Stomach (tissue), 9 donors: ENCODE results near the gene KLK13. TPM values are rescaled to one million over a fixed set of nuclear protein-coding genes. Genes with fewer than 3 reads are reported as not detected.

Experiments
- DNase-seq, 2 donors: peaks; one replicate each; pipeline versions ENCODE4 v3.0.0 to v3.0.0-alpha.2; 2013 to 2019
- H3K27ac ChIP-seq, 5 donors: fragments of 200-600 bp in 4 of 5; sonication (generic) in 4 of 5; one replicate each; pipeline ENCODE4 v1.5.1; 2013 to 2019; ENCODE audit warnings: mild to moderate bottlenecking in 1 of 5, moderate library complexity in 1 of 5
- H3K27me3 ChIP-seq, 3 donors: fragments of 200-600 bp; sonication (generic); one replicate each; pipeline ENCODE4 v1.5.1; 2017 to 2019; ENCODE audit warnings: mixed run types in 1 of 3
- H3K36me3 ChIP-seq, 4 donors: fragments of 200-600 bp; sonication (generic); 1 replicate in 3 of 4; 2 replicates in 1 of 4; pipeline ENCODE4 v1.5.1; 2016 to 2019
- H3K4me1 ChIP-seq, 4 donors: fragments of 200-600 bp; sonication (generic); one replicate each; pipeline ENCODE4 v1.5.1; 2016 to 2019
- H3K4me3 ChIP-seq, 4 donors: fragments of 200-600 bp; sonication (generic) in 3 of 4; one replicate each; pipeline ENCODE4 v1.5.1; 2016 to 2019; ENCODE audit warnings: mild to moderate bottlenecking in 1 of 4
- H3K9me3 ChIP-seq, 4 donors: fragments of 200-600 bp; sonication (generic); one replicate each; pipeline ENCODE4 v1.5.1; 2016 to 2019
- CTCF ChIP-seq, 7 experiments: fragments of 450-650 bp in 4 of 7; fragments of 200-600 bp in 3 of 7; sonication (generic) in 3 of 7; IDR thresholded peaks; one replicate each; pipeline ENCODE4 v1.5.1; 2016 to 2019; ENCODE audit warnings: antibody characterized with exemption in 7 of 7, control low read depth in 2 of 7, mild to moderate bottlenecking in 1 of 7
- EP300 ChIP-seq: sonication (generic); formaldehyde crosslinking; IDR thresholded peaks from one replicate; pipeline ENCODE4 v1.6.1; 2017; ENCODE audit warnings: antibody characterized with exemption
- POLR2A ChIP-seq, 4 donors: fragments of 450-650 bp; IDR thresholded peaks; one replicate each; pipeline ENCODE4 v1.6.1; 2016; ENCODE audit warnings: antibody characterized with exemption in 4 of 4, control low read depth in 2 of 4, mild to moderate bottlenecking in 1 of 4, moderate library complexity in 1 of 4
- POLR2AphosphoS5 ChIP-seq, 3 donors: sonication (generic); formaldehyde crosslinking; IDR thresholded peaks; one replicate each; pipeline ENCODE4 v1.6.1; 2016; ENCODE audit warnings: antibody characterized with exemption in 3 of 3
- WGBS, 5 donors: extraction: QIAGEN DNeasy Blood & Tissue Kit in 3 of 5; methylation state at CpG; one replicate each; pipeline versions ENCODE4 v1.1.5 to v1.1.7; 2013 to 2018; 5-methylcytosine and 5-hydroxymethylcytosine counted together
- intact Hi-C: fragments of 100-400 bp; cut with DNase I; formaldehyde crosslinking; loops from one replicate; pipeline ENCODE4 v1.15.1; 2023; ENCODE audit warnings: low total_unique reads
- polyA plus RNA-seq, 3 donors: library from polyadenylated mRNA; stranded (reverse); fragments of 200-250 nt; gene quantifications; one replicate each; pipeline ENCODE4 v1.2.3, GENCODE V29; 2013
- total RNA-seq, 5 donors: library from RNA; depleted of rRNA; stranded (reverse); fragments of >200 nt; gene quantifications; one replicate each; pipeline versions ENCODE4 v1.1.0 to v1.2.3, GENCODE V29; 2014 to 2016
- donor health status: healthy with polysubstance abuse.
- donor health status: Bipolar disorder and iron deficiency.
- donor health status: healthy.

KLK13 gene
- total and polyA plus RNA-seq, 8 donors: 3.2 to 82.1 (median 9.7) TPM; not detected in 4

DNA sequence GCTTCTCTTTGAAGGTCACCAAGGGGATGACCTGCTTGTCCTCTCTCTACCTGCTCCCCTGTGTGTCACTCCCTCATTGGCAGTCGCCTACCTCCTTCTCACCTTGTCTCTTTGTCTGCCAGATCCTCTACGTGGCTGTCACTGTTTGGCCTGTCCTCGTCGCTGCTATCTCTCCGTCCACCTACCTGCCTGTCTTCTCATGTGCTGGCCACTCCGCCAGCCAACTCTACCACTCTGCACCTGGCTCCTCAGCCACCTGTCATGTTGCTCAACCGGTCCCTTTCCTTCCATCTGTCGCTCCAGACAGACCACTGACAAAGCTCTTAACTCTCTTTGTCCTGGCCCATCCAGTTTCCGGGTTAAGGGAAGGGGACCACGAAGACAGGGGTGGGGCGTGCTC, 30.2 kb downstream of the KLK13 start, which contains the start of gene KLK12:
TSS of gene KLK12 (minus strand) at position 299 of the 400 bp plus-strand sequence. CDS start 381 bp downstream, outside the sequence.
- H3K9me3 ChIP-seq: no peaks in the 10 kb centered on the region
- no peak within 1 kb of the TSS for H3K4me3 ChIP-seq
- no peak for TF ChIP-seq POLR2A (IDR thresholded peaks at IDR 0.05)
- no peak for TF ChIP-seq EP300
- TF ChIP-seq CTCF (IDR thresholded peaks at IDR 0.05): no peak
- TF ChIP-seq POLR2AphosphoS5 (IDR thresholded peaks at IDR 0.05): no peak
- no peak for DNase-seq
- H3K27ac ChIP-seq: no peak within 1 kb of the TSS
- intact Hi-C loops: no loop called here
- WGBS, 5 donors: 29 to 46% (median 44%) methylated on average over 11 of the region's 11 CpGs
- H3K27me3 ChIP-seq: peaks cover 0 to 34% (median 0%) of the 10 kb centered on the region in 3 donors
- no peaks in the 10 kb centered on the region for H3K4me1 ChIP-seq
- H3K36me3 ChIP-seq: no peaks in the 10 kb centered on the region

DNA sequence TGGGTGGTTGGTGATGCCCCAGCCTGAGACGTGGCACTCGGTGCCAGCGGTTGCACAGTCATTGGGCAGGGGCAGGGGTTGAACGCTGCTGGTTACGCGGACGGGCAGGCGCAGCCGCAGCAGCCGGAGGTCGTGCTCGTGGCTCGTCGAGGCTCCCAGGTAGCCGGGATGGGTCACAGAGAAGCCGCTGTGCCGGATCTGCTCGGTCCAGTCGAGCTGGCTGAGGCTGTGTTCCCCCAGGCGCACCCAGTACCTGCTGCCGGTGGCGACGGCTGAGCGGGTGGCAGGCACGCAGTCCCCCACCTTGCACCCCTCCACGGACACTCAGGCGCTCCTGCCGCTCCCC, 33.0 kb downstream of the KLK13 start:
- WGBS, 5 donors: 89 to 94% (median 92%) methylated on average over 19 to 28 of the region's 28 CpGs
- intact Hi-C loops: no loop called here
- no peak for DNase-seq
- Histone ChIP-seq H3K27me3 (peaks cover 0 to 56% (median 0%) of the 10 kb centered on the region in 3 donors), H3K4me3 (no peak overlapping the region), H3K27ac (no peak overlapping the region), H3K4me1 (peaks cover 0 to 11% (median 2%) of the 10 kb centered on the region in 4 donors), H3K36me3 (no peaks in the 10 kb centered on the region), H3K9me3 (no peaks in the 10 kb centered on the region)
- TF ChIP-seq CTCF (IDR thresholded peaks at IDR 0.05): no peak
- no peak for TF ChIP-seq EP300
- no peak for TF ChIP-seq POLR2A (IDR thresholded peaks at IDR 0.05)
- TF ChIP-seq POLR2AphosphoS5 (IDR thresholded peaks at IDR 0.05): no peak

GRCh38 chr19:51031220-51031879, 33.5 kb downstream of the KLK13 start:
- peaks cover 0 to 11% (median 2%) of the 10 kb centered on the region in 4 donors for H3K4me1 ChIP-seq
- no peak overlapping the region for H3K27ac ChIP-seq
- intact Hi-C loops: no loop called here
- H3K4me3 ChIP-seq: no peak overlapping the region
- H3K27me3 ChIP-seq: peaks cover 0 to 60% (median 0%) of the 10 kb centered on the region in 3 donors
- 82 to 93% (median 88%) methylated on average over 6 to 7 of the region's 7 CpGs for WGBS, 5 donors
- DNase-seq: no peak
- H3K36me3 ChIP-seq: no peaks in the 10 kb centered on the region
- no peak for TF ChIP-seq EP300
- TF ChIP-seq CTCF (IDR thresholded peaks at IDR 0.05): no peak
- no peak for TF ChIP-seq POLR2A (IDR thresholded peaks at IDR 0.05)
- TF ChIP-seq POLR2AphosphoS5 (IDR thresholded peaks at IDR 0.05): no peak
- H3K9me3 ChIP-seq: no peaks in the 10 kb centered on the region

GRCh38 chr19:51030631-51031030, 34.3 kb downstream of the KLK13 start:
- Histone ChIP-seq H3K4me1 (peaks cover 0 to 15% (median 2%) of the 10 kb centered on the region in 4 donors), H3K9me3 (no peaks in the 10 kb centered on the region), H3K36me3 (no peaks in the 10 kb centered on the region), H3K4me3 (no peak overlapping the region), H3K27me3 (peaks cover 0 to 67% (median 0%) of the 10 kb centered on the region in 3 donors), H3K27ac (no peak overlapping the region)
- intact Hi-C loops: no loop called here
- 80 to 86% (median 80%) methylated on average over 13 of the region's 13 CpGs for WGBS, 5 donors
- no peak for DNase-seq
- TF ChIP-seq EP300 (no peak), POLR2A (IDR thresholded peaks at IDR 0.05) (no peak), POLR2AphosphoS5 (IDR thresholded peaks at IDR 0.05) (no peak), CTCF (IDR thresholded peaks at IDR 0.05) (no peak)
